GM21515 (cell line): ENCODE data around the gene PLAC9.

Experiments
- ATAC-seq: cut with Tn5 transposase; IDR thresholded peaks from one replicate; pipeline ENCODE4 v1.9.1; 2021; ENCODE audit not compliant: unreplicated experiment

The PLAC9 gene

DNA sequence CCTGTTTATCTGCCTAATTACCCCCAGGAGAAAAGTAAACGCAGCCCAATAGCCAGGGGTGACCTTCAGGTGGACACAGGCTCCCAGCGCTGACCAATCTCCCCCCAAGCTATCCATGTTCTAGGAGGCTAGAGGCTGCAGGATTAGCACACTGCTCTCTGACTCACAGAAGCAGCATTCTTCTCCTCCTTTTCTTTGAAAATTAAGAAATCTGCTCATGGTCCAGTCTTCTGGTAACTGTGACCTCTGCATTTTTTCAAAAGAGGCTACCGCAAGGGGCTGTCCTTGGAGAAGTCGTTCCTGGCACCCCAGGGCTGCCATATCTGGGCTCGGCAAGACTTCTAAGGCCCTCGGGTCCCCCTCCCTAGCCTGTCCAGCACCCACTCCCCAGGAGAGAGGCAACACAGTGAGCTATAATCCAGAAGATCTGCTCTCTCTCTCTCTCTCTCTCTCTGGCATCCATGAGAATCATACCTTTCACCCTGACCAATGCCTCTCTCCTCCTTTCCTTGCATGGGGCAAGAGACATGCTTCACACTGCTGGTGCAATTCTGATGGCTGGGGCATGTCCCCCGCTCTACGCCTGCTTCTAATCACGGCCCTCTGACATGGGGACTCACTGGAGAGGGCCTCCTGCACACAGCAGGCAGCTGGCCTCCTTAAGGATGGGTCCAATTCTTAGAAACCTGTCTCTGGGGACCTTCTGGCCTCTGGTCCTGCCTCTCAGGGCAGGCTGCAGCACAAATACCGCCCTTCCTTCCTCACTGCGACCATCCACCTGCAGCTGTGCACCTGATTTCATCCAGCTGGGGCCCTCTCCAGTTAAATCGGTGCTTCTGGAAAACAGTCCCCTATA lies 45.5 kb downstream of the PLAC9 start:
- no peak for ATAC-seq

DNA sequence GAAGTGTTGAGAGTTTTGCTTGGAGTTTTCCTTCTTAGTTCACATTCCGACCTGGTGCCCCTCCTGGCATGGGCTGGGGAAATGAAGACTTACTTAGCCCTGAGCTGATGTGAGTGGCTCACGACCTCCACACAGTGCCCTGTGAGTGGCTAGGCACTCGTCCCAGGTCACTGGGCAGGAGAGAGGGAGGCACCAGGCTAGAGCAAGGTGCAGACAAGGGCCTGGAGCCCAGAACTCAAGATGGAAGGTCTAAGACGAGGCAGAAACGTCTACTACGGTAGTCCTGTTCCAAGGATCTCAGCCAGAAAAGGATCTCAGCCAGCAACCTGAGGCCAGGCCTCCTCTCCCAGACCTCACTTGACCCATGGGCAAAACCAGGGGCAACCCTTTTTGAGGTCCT lies 50.5 kb downstream of the PLAC9 start:
- ATAC-seq: no peak

DNA sequence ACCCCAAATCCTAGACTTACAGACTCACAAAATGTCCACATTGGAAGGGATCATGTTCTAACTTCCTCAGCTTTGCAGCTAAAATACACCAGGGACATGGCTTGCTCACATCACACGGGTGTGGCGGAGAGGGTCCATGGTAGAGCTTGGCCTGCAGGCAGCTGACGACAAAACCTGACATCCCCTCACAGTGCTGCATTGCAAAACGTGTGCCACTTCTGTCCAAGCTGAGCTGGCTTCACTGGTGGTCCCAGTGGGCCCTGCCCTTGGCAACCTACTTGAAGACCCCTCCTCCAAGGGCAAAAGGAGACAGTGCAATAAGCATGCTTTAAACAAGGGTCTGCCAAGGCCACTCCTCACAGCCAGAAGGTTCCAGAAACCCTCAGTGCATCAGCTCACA lies 50.9 kb downstream of the PLAC9 start:
- ATAC-seq: no peak

DNA sequence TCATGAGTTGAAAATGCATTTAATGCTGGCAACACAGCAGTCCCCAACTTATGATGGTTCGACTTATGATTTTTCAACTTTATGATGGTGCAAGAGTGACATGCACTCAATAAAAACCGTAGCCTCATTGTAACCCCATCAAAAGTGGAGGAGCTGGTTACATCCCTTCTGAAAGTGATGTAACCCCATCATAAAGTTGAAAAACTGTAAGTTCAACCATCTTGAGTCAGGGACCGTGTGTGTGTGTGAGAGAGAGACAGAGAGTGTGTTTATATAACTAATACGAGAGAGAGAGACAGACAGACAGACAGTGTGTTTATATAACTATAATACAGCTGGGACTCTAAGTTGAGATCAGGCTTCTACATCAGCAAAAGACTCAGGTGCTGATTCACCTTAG lies 51.8 kb downstream of the PLAC9 start:
- no peak for ATAC-seq

DNA sequence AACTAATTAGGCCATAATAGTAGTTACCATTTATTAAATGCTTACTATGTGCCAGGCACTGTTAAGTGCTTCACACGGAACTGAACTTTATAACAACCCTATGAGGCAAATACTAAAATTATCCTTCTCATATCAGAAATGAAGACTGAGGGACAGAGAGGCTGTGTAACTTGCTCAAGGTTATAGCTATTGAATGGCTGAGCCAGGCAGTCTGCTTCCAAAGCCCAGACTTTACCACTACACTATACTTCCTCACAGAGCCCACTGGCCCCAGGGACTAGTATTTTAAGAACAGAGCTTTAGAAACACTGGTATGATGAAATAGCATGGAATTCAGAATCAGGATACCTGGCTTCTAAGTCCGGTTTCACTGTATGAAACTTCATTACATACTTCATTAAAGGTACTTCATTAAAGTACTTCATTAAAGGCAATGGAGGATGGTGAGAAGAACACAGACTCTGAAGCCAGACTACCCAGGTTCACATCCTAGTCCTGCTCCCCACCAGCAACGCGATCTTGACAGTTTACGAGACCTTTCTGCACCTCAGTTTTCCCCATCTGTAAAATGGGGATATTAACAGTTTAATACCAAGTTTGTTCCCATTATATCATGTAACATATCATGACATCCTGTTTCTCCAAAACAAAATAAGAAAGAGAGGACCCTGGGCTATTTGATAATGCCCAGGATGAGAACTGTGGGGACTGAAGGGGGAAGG lies 53.2 kb downstream of the PLAC9 start:
- no peak for ATAC-seq

GRCh38 chr10:80186364-80187012 lies 54.0 kb downstream of the PLAC9 start:
- ATAC-seq: no peak

DNA sequence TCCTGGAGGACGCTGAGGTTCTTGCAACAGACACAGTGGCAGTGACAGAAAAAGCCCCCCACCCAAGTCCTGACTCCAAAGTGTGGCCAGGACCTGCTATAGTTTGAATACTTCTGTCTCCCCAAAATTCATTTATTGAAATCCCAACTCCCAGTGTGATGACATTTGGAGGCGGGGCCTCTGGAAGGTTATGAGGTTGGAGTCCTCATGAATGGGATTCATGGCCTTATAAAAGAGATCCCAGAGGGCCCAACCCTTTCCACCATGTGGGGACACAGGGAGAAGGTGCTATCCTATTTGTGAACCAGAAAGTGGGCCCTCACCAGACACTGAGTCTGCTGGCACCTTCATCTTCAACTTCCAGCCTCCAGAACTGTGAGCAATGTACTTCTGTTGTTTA lies 54.5 kb downstream of the PLAC9 start:
- ATAC-seq: no peak

GRCh38 chr10:80187465-80188409 lies 55.2 kb downstream of the PLAC9 start:
- peak; percentile 87 for ATAC-seq

DNA sequence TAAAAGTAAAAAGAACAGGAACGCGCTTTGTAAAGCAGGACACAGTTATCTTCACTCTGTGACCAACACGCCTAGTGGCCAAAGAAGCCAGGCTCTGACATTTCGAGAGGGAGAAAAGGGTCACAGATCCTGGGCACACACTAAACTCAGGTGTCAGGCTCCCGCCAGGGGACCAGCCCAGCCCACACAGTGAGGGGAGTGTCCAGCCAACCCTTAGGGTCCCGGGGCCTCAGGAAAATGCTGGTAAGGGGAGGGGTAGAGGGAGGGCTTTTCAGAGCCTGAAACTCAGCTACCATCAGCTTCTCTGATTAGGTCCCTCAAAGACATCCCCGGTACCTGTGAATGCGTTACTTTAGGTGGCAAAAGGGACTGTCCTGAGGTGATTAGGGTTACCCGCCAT lies 56.2 kb downstream of the PLAC9 start:
- no peak for ATAC-seq

GRCh38 chr10:80191589-80192270 lies 59.2 kb downstream of the PLAC9 start:
- ATAC-seq: no peak

GRCh38 chr10:80192553-80192952 lies 60.0 kb downstream of the PLAC9 start:
- ATAC-seq: no peak

GRCh38 chr10:80194373-80195045 lies 62.0 kb downstream of the PLAC9 start:
- ATAC-seq: no peak
